GM12878 (cell line): ENCODE results near the gene ZFP1. TPM values are rescaled to one million over a fixed set of nuclear protein-coding genes. Genes with fewer than 3 reads are reported as not detected.

Source experiments
- E4F1 ChIP-seq: fragments of 450-650 bp; IDR thresholded peaks from 2 replicates; pipeline ENCODE4 v1.6.1; 2018; ENCODE audit warnings: borderline replicate concordance, mild to moderate bottlenecking; ENCODE audit not compliant: partially characterized antibody
- ELK1 ChIP-seq: IDR thresholded peaks from 2 replicates; pipeline ENCODE4 v1.6.1; 2012; ENCODE audit warnings: low read depth, low read length, improper control_type of control experiment
- JUNB ChIP-seq: IDR thresholded peaks from 2 replicates; pipeline ENCODE4 v1.6.1; 2016; ENCODE audit warnings: antibody characterized with exemption, mild to moderate bottlenecking
- PAX8 ChIP-seq: fragments of 450-650 bp; IDR thresholded peaks from 2 replicates; pipeline ENCODE4 v1.6.1; 2017; ENCODE audit warnings: mild to moderate bottlenecking, moderate library complexity
- PBX3 ChIP-seq: IDR thresholded peaks from 2 replicates; pipeline ENCODE4 v1.6.1; 2011; ENCODE audit warnings: mild to moderate bottlenecking, low read depth, low read length, moderate library complexity; ENCODE audit not compliant: insufficient replicate concordance
- polyA plus RNA-seq, 11 experiments: library from polyadenylated mRNA; depleted of rRNA in 4 of 11; unstranded in 6 of 11; stranded (reverse) in 5 of 11; fragments of >200 nt; fragmentation: Nextera tagmentation in 4 of 11; fragmentation: Illumina TruSeq in 1 of 11; extraction: Ambion mirVana in 4 of 11; extraction: Trizol in 1 of 11; gene quantifications; 1 replicate in 1 of 11; 2 replicates in 10 of 11; pipeline versions ENCODE4 v1.2.1 to v1.2.3, GENCODE V29; 2011 to 2016; ENCODE audit warnings: inconsistent platforms in 2 of 11, missing spikeins in 2 of 11, low read depth in 1 of 11
- total RNA-seq, 4 experiments: library from RNA; depleted of rRNA in 3 of 4; stranded (reverse); fragments of >200 nt in 3 of 4; fragmentation: Illumina TruSeq in 1 of 4; extraction: Trizol in 1 of 4; gene quantifications; 2 replicates each; pipeline versions ENCODE4 v1.2.1 to v1.2.3, GENCODE V29; 2013 to 2021

Gene ZFP1
- total and polyA plus RNA-seq, 10 of the 15 experiments (the other 5 are each of a cell fraction or from before 2014, with no cell fraction given) = 3.5 to 17.6 (median 14.7) TPM

- TF ChIP-seq E4F1 (no peak), PAX8 (no peak), JUNB (no peak), PBX3 (no peak), ELK1 (no peak)
Observed at GRCh38 chr16:75114946-75115825, 33.1 kb upstream of the ZFP1 start (continued).
